ENCODE results near the gene CDKAL1. TPM values are rescaled to one million over a fixed set of nuclear protein-coding genes. Genes with fewer than 3 reads are reported as not detected.

Gene CDKAL1
- polyA plus RNA-seq, 2 of the 4 experiments (the other 2 are of a cell fraction) = 4.7 to 8.3 TPM

DNA sequence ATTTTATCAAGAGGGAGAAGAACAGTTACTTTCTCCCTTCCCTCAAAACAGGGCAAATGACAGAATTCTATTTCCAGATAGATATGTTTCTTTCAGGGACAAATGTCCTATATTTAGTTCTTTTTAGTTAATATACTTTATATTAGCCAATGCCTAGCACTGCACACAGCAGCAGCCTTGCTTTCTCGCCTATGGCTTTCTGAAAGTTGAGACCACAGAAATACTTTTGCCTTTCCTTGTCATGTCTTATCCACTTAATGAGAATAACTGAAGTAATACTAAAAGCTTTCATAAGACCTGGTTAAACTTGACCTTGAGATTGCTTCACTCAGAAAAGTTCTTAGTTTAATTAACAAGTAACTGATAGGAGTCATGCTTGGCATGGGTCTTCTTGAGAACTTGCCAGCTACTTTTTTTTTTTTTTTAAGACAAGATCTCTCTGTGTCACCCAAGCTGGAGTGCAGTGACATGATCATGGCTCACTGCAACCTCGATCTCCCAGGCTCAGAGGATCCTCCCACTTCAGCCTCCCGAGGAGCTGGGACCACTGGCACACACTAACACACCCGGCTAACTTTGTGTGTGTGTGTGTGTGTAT, 159.3 kb downstream of the CDKAL1 start:
- POLR2A ChIA-PET = no interaction called here
- H3K4me1 ChIP-seq = peaks cover 18% of the 10 kb centered on the region
- TF ChIP-seq RNF2 (IDR thresholded peaks at IDR 0.05; ENCODE audit: borderline replicate concordance, low read depth) = no peak
- no peak for TF ChIP-seq FOSB (CRISPR knock-in tag; IDR thresholded peaks at IDR 0.05)
- TF ChIP-seq NFE2L2 (conservative IDR thresholded peaks at IDR 0.05; ENCODE audit: low read length) = no peak
- no peak for TF ChIP-seq HOXB5 (CRISPR knock-in tag; IDR thresholded peaks at IDR 0.05)
- TF ChIP-seq, protein P1, sequence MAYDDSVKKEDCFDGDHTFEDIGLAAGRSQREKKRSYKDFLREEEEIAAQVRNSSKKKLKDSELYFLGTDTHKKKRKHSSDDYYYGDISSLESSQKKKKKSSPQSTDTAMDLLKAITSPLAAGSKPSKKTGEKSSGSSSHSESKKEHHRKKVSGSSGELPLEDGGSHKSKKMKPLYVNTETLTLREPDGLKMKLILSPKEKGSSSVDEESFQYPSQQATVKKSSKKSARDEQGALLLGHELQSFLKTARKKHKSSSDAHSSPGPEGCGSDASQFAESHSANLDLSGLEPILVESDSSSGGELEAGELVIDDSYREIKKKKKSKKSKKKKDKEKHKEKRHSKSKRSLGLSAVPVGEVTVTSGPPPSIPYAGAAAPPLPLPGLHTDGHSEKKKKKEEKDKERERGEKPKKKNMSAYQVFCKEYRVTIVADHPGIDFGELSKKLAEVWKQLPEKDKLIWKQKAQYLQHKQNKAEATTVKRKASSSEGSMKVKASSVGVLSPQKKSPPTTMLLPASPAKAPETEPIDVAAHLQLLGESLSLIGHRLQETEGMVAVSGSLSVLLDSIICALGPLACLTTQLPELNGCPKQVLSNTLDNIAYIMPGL (CRISPR knock-in tag; IDR thresholded peaks at IDR 0.05; ENCODE audit: borderline replicate concordance) = no peak
- no peak for TF ChIP-seq CHD2 (IDR thresholded peaks at IDR 0.05; ENCODE audit: low read length, partially characterized antibody)
- no peak for TF ChIP-seq GATA3 (IDR thresholded peaks at IDR 0.05; ENCODE audit: borderline replicate concordance)
- TF ChIP-seq CBX8 (IDR thresholded peaks at IDR 0.05) = no peak
- H3K4me3 ChIP-seq = no peak overlapping the region
- 60% methylated on average over 4 of the region's 4 CpGs for WGBS (ENCODE audit: missing lambda C conversion rate)
- 0 out of 6 replicates have a peak overlapping the region, but pooled peaks of 1 of the 2 experiments have one; percentile 13 for H3K27ac ChIP-seq
- H3K4me2 ChIP-seq = no peak overlapping the region
- DNase-seq (ENCODE audit: low read depth in 1 of 2, low spot score in 1 of 2) (no peak), FAIRE-seq (no peak), ATAC-seq (no peak)
- CTCF ChIA-PET = interaction anchor here (0.6 kb wide), 1 partner anchor 138 kb away, joined by 4 read pairs; no protein-coding TSS in a partner anchor
- no peaks in the 10 kb centered on the region for H3K9me3 ChIP-seq

DNA sequence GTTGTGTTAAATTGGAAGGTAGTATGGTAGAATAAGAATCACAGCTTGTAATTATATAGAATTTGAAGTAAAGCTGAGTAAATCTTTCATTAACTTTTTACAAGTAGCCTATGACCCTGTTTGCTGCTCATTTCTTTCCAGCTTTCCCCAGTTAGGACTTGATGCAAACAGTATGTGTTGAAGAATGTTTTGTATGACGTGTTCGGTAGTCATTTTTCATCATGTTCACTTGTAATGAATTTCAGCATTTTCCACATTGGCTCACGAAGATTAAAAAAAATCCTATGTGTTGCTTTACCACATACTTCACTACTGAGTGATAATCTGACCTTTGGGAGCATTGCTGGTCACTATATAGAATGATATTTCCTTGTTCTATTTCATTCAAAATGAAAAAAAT, 162.4 kb downstream of the CDKAL1 start:
- Histone ChIP-seq H3K4me1 (peaks cover 5% of the 10 kb centered on the region), H3K4me2 (no peak overlapping the region), H3K27ac (no peak overlapping the region), H3K9me3 (no peaks in the 10 kb centered on the region), H3K4me3 (no peak overlapping the region)
- CTCF ChIA-PET = no interaction called here
- FAIRE-seq (no peak), DNase-seq (ENCODE audit: low read depth in 1 of 2, low spot score in 1 of 2) (no peak), ATAC-seq (no peak)
- TF ChIP-seq, protein P2, sequence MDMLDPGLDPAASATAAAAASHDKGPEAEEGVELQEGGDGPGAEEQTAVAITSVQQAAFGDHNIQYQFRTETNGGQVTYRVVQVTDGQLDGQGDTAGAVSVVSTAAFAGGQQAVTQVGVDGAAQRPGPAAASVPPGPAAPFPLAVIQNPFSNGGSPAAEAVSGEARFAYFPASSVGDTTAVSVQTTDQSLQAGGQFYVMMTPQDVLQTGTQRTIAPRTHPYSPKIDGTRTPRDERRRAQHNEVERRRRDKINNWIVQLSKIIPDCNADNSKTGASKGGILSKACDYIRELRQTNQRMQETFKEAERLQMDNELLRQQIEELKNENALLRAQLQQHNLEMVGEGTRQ (IDR thresholded peaks at IDR 0.05) = no peak
- TF ChIP-seq ESRRA (IDR thresholded peaks at IDR 0.05; ENCODE audit: borderline replicate concordance, low read length) (no peak), KDM5A (IDR thresholded peaks at IDR 0.05) (no peak), JUN (IDR thresholded peaks at IDR 0.05) (no peak), CBX2 (IDR thresholded peaks at IDR 0.05; ENCODE audit: borderline replicate concordance, low read depth) (no peak), CHD4 (IDR thresholded peaks at IDR 0.05; ENCODE audit: borderline replicate concordance) (no peak), ZFP36 (IDR thresholded peaks at IDR 0.05; ENCODE audit: borderline replicate concordance, partially characterized antibody) (no peak), RCOR1 (IDR thresholded peaks at IDR 0.05; ENCODE audit: low read depth, low read length) (no peak), ZNF302 (CRISPR knock-in tag; IDR thresholded peaks at IDR 0.05) (no peak), EHF (CRISPR knock-in tag; IDR thresholded peaks at IDR 0.05) (no peak), JUNB (IDR thresholded peaks at IDR 0.05) (no peak), RAD21 (conservative IDR thresholded peaks at IDR 0.05 in 1 of 2, IDR thresholded peaks at IDR 0.05 in 1 of 2) (no peak)
- TF ChIP-seq, protein P3, sequence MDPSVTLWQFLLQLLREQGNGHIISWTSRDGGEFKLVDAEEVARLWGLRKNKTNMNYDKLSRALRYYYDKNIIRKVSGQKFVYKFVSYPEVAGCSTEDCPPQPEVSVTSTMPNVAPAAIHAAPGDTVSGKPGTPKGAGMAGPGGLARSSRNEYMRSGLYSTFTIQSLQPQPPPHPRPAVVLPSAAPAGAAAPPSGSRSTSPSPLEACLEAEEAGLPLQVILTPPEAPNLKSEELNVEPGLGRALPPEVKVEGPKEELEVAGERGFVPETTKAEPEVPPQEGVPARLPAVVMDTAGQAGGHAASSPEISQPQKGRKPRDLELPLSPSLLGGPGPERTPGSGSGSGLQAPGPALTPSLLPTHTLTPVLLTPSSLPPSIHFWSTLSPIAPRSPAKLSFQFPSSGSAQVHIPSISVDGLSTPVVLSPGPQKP (IDR thresholded peaks at IDR 0.05; ENCODE audit: low read depth, low read length) = no peak
- TF ChIP-seq, protein P4, sequence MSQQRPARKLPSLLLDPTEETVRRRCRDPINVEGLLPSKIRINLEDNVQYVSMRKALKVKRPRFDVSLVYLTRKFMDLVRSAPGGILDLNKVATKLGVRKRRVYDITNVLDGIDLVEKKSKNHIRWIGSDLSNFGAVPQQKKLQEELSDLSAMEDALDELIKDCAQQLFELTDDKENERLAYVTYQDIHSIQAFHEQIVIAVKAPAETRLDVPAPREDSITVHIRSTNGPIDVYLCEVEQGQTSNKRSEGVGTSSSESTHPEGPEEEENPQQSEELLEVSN (IDR thresholded peaks at IDR 0.05; ENCODE audit: borderline replicate concordance, low read depth) = no peak
- POLR2A ChIA-PET = no interaction called here
- 97% methylated on average over 3 of the region's 3 CpGs for WGBS (ENCODE audit: missing lambda C conversion rate)
